Limb (tissue), 2 donors: Measurements from ENCODE around the gene ATP10B.
A peak's percentile ranks its signal among the peaks of the same experiment; 100 is the strongest.
"Not testable (repeated sequence)": the region's sequence is repeated elsewhere in the genome, so short reads cannot be mapped to it uniquely, and the experiment has no call there.

Experiments
- DNase-seq, 2 donors: peaks; one replicate each; pipeline ENCODE4 v3.0.0-alpha.2; 2016; ENCODE audit errors: extremely low spot score in 2 of 2

The ATP10B gene

GRCh38 chr5:160852049-160852448 lies at the start of gene ATP10B:
ATP10B (minus strand) TSS chr5:160852211; CDS start chr5:160688074, 164,137 bp downstream.
- DNase-seq = peak in 1 of 2 donors; percentile 5

- DNase-seq = no peak
These were observed 49.6 kb upstream of the ATP10B start for GRCh38 chr5:160901656-160902055.

GRCh38 chr5:160899735-160900134 lies 47.7 kb upstream of the ATP10B start:
- DNase-seq = no peak

GRCh38 chr5:160893180-160893964 lies 41.4 kb upstream of the ATP10B start:
- DNase-seq = not testable (repeated sequence)

- DNase-seq = no peak
These were observed 35.8 kb upstream of the ATP10B start for GRCh38 chr5:160887780-160888179.

GRCh38 chr5:160873560-160874200 lies 21.7 kb upstream of the ATP10B start:
- not testable (repeated sequence) for DNase-seq

GRCh38 chr5:160869989-160870521 lies 18.0 kb upstream of the ATP10B start:
- no peak for DNase-seq

GRCh38 chr5:160867976-160868375 lies 16.0 kb upstream of the ATP10B start:
- DNase-seq = no peak

GRCh38 chr5:160851451-160851850 lies 560 bp downstream of the ATP10B start:
- no peak for DNase-seq

GRCh38 chr5:160850421-160850820 lies 1.6 kb downstream of the ATP10B start:
- no peak for DNase-seq

- DNase-seq = no peak
These were observed 4.4 kb downstream of the ATP10B start for GRCh38 chr5:160847526-160848085.

- DNase-seq = no peak
These were observed 5.4 kb downstream of the ATP10B start for GRCh38 chr5:160846642-160847041.

GRCh38 chr5:160844177-160844576 lies 7.8 kb downstream of the ATP10B start:
- no peak for DNase-seq

GRCh38 chr5:160843240-160843639 lies 8.8 kb downstream of the ATP10B start:
- DNase-seq = no peak

- no peak for DNase-seq
These were observed 14.0 kb downstream of the ATP10B start for GRCh38 chr5:160837749-160838593.

- no peak for DNase-seq
These were observed 14.8 kb downstream of the ATP10B start for GRCh38 chr5:160837211-160837610.

- DNase-seq = no peak
These were observed 16.0 kb downstream of the ATP10B start for GRCh38 chr5:160835818-160836528.

- DNase-seq = no peak
These were observed 16.6 kb downstream of the ATP10B start for GRCh38 chr5:160835376-160835775.

- no peak for DNase-seq
These were observed 18.2 kb downstream of the ATP10B start for GRCh38 chr5:160833806-160834205.

GRCh38 chr5:160831801-160832200 lies 20.2 kb downstream of the ATP10B start:
- DNase-seq = no peak
